ENCODE data around the gene KMT5C. TPM values are rescaled to one million over a fixed set of nuclear protein-coding genes. Genes with fewer than 3 reads are reported as not detected.
"Not testable (repeated sequence)": the region's sequence is repeated elsewhere in the genome, so short reads cannot be mapped to it uniquely, and the experiment has no call there.

Gene KMT5C
- total RNA-seq, 1 donor from 2014 or later, result 18.6 TPM

DNA sequence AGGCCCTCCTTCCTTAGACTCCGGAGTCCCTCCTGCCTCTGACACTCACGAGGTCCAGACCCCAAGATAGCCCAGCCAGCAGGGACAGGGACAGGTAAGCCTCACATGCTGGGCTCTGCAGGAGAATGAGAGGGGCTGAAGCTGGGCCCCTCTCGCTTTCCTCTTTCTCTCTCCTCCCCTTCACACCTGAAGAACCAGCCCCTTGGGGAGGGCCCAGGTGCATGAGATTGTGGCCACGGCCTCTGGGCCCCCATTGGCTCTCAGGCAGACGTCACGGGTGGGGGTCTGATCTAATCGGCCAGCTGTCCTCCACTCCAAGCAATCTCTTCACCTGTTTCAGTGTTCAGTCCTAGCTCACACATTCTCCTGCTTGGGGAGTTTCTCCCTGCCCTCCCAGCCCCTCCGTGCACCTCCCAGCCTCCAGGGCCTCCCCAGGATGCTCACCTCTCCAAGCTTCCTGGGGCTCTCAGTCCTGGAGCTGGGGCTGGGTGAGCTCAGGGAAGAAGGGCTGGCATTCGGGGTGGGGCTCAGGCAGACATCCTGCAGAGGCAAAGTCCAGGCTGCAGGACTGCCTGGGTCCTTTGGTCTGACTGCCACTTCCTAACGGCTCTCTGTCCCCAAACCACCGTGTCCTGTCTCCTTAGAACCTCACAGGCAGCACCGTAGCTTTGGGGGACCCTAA, 17.3 kb upstream of the KMT5C start:
- DNase-seq (ENCODE audit: extremely low spot score, unreplicated experiment), result no peak
- TF ChIP-seq, protein P1, sequence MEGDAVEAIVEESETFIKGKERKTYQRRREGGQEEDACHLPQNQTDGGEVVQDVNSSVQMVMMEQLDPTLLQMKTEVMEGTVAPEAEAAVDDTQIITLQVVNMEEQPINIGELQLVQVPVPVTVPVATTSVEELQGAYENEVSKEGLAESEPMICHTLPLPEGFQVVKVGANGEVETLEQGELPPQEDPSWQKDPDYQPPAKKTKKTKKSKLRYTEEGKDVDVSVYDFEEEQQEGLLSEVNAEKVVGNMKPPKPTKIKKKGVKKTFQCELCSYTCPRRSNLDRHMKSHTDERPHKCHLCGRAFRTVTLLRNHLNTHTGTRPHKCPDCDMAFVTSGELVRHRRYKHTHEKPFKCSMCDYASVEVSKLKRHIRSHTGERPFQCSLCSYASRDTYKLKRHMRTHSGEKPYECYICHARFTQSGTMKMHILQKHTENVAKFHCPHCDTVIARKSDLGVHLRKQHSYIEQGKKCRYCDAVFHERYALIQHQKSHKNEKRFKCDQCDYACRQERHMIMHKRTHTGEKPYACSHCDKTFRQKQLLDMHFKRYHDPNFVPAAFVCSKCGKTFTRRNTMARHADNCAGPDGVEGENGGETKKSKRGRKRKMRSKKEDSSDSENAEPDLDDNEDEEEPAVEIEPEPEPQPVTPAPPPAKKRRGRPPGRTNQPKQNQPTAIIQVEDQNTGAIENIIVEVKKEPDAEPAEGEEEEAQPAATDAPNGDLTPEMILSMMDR (IDR thresholded peaks at IDR 0.05), result no peak
- no peak overlapping the region for H3K4me3 Mint-ChIP-seq (ENCODE audit: unreplicated experiment)
- H3K27ac Mint-ChIP-seq (ENCODE audit: unreplicated experiment), result no peak overlapping the region
- peaks cover 6% of the 10 kb centered on the region for H3K4me1 Mint-ChIP-seq (ENCODE audit: unreplicated experiment)
- H3K27me3 Mint-ChIP-seq (ENCODE audit: unreplicated experiment), result peaks cover 7% of the 10 kb centered on the region
- H3K9me3 Mint-ChIP-seq (ENCODE audit: unreplicated experiment), result no peaks in the 10 kb centered on the region
- H3K36me3 Mint-ChIP-seq (ENCODE audit: unreplicated experiment), result no peaks in the 10 kb centered on the region

DNA sequence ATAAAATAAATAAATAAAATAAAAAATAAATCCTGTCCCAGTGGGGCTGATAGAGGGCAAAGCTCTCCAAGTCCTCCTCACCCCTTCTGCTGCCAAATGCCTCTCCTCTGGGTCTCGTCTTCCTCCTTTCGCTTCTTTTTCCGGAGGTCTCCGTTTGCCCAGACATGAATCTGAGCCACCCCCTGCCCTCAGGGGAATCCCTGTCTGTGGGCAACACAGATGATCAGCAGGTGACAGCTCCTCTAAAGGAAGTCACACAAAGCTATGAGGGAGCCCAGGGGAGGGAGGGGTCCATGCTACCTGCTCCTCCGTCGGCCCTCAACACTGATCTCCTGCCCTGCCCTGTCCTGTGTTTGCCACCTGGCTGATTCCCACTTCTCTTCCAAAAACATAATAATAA, 15.0 kb upstream of the KMT5C start:
- H3K4me1 Mint-ChIP-seq (ENCODE audit: unreplicated experiment), result peaks cover 5% of the 10 kb centered on the region
- H3K27ac Mint-ChIP-seq (ENCODE audit: unreplicated experiment), result no peak overlapping the region
- H3K4me3 Mint-ChIP-seq (ENCODE audit: unreplicated experiment), result no peak overlapping the region
- H3K27me3 Mint-ChIP-seq (ENCODE audit: unreplicated experiment), result peaks cover 7% of the 10 kb centered on the region
- TF ChIP-seq, protein P1 (IDR thresholded peaks at IDR 0.05), result no peak
- no peaks in the 10 kb centered on the region for H3K36me3 Mint-ChIP-seq (ENCODE audit: unreplicated experiment)
- DNase-seq (ENCODE audit: extremely low spot score, unreplicated experiment), result no peak
- no peaks in the 10 kb centered on the region for H3K9me3 Mint-ChIP-seq (ENCODE audit: unreplicated experiment)

DNA sequence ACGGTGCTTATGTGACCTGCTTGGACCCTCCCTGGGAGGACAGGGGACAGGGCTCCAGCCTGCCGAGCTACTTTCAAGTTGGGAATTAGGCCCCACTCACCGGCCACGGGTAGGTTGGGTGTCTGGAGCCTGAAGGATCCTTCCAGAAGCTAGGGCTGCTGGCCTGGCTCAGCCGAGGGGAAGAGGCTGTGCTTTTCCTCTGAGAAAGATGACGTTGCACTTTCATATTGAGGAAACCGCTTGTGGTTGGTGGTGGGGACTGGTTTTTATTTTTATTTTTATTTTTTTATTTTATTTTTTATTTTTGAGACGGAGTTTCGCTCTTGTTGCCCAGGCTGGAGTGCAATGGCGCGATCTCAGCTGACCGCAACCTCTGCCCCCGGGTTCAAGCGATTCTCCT, 14.5 kb upstream of the KMT5C start, which contains the start of gene TMEM150B:
Gene TMEM150B, minus strand, starts transcription at position 170 of the 400 bp plus-strand sequence. CDS start 4,305 bp downstream, outside the sequence.
- TF ChIP-seq, protein P1 (IDR thresholded peaks at IDR 0.05), result no peak
- peaks cover under 1% of the 10 kb centered on the region for H3K4me1 Mint-ChIP-seq (ENCODE audit: unreplicated experiment)

DNA sequence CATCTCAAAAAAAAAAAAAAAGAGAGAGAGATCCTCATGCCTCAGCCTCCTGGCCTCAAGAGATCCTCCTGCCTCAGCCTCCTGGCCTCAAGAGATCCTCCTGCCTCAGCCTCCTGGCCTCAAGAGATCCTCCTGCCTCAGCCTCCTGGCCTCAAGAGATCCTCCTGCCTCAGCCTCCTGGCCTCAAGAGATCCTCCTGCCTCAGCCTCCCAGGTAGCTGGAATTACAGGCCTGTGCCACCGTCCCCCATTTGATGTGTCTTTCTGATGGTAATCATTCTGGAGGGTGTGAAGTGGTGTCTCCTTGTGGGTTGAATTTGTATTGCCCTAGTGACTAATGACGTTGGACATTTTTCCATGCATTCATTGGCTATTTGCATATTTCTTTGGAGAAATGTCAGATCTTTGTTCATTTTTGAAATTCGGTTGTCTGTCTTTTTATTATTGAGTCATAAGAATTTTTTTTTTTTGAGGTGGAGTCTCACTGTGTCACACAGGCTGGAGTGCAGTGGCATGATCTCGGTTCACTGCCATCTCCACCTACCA, 10.8 kb upstream of the KMT5C start:
- not testable (repeated sequence) for H3K36me3 Mint-ChIP-seq (ENCODE audit: unreplicated experiment); H3K4me1 Mint-ChIP-seq (ENCODE audit: unreplicated experiment); H3K9me3 Mint-ChIP-seq (ENCODE audit: unreplicated experiment); H3K4me3 Mint-ChIP-seq (ENCODE audit: unreplicated experiment); H3K27me3 Mint-ChIP-seq (ENCODE audit: unreplicated experiment); H3K27ac Mint-ChIP-seq (ENCODE audit: unreplicated experiment); DNase-seq (ENCODE audit: extremely low spot score, unreplicated experiment)

More for the DNA sequence above, 14.5 kb upstream of the KMT5C start, which contains the start of gene TMEM150B:
- DNase-seq (ENCODE audit: extremely low spot score, unreplicated experiment), result no peak
- Mint-ChIP-seq H3K4me3 (ENCODE audit: unreplicated experiment) (no peak within 1 kb of the TSS), H3K9me3 (ENCODE audit: unreplicated experiment) (no peaks in the 10 kb centered on the region), H3K27me3 (ENCODE audit: unreplicated experiment) (peaks cover 3% of the 10 kb centered on the region), H3K36me3 (ENCODE audit: unreplicated experiment) (no peaks in the 10 kb centered on the region), H3K27ac (ENCODE audit: unreplicated experiment) (no peak within 1 kb of the TSS)

DNA sequence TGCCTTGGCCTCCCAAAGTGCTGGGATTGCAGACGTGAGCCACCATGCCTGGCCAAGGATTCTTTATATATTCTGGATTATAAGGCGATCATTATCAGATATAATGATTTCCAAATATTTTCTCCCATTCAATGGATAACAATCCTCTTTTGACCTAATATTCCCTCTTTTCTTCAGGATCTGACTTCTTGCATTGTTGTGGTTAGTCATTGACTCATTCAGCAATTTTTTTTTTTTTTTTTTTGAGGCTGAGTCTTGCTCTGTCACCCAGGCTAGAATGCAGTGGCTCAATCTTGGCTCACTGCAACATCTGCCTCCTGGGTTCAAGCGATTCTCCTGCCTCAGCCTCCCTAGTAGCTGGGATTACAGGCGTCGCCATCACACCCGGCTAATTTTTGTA, 9.9 kb upstream of the KMT5C start:
- not testable (repeated sequence) for H3K9me3 Mint-ChIP-seq (ENCODE audit: unreplicated experiment); H3K27me3 Mint-ChIP-seq (ENCODE audit: unreplicated experiment); DNase-seq (ENCODE audit: extremely low spot score, unreplicated experiment); H3K36me3 Mint-ChIP-seq (ENCODE audit: unreplicated experiment); H3K4me3 Mint-ChIP-seq (ENCODE audit: unreplicated experiment); H3K4me1 Mint-ChIP-seq (ENCODE audit: unreplicated experiment); H3K27ac Mint-ChIP-seq (ENCODE audit: unreplicated experiment)

DNA sequence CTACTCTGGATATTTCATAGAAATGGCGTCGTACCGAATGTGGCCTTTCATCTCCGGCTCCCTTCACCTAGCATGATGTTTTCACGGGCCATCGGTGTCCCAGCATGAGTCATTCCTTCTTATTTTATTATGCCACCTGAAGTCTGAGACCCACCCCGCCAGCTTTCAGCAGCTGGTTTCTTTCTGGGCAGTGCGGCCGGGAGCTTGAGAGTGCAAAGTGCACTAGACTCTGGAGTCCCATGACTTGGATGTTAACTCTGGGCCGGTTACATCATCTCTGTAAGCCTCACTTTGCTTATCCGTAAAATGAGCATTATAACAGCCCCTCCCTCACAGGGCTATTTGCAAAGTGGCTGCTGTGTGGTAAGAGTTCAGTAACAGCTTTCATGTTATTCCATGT, 5.8 kb upstream of the KMT5C start:
- Mint-ChIP-seq H3K4me3 (ENCODE audit: unreplicated experiment) (no peak overlapping the region), H3K36me3 (ENCODE audit: unreplicated experiment) (no peaks in the 10 kb centered on the region), H3K27me3 (ENCODE audit: unreplicated experiment) (peaks cover 6% of the 10 kb centered on the region), H3K9me3 (ENCODE audit: unreplicated experiment) (no peaks in the 10 kb centered on the region), H3K27ac (ENCODE audit: unreplicated experiment) (no peak overlapping the region), H3K4me1 (ENCODE audit: unreplicated experiment) (peaks cover 5% of the 10 kb centered on the region)
- TF ChIP-seq, protein P1 (IDR thresholded peaks at IDR 0.05), result no peak
- DNase-seq (ENCODE audit: extremely low spot score, unreplicated experiment), result no peak

All from osteocyte (in vitro differentiated cells).